NCI-H2107 treated with DMSO at 0.1 percent for 48 hours (cell line): ENCODE measurements around the gene FLT3.
"Not testable (repeated sequence)": the region's sequence is repeated elsewhere in the genome, so short reads cannot be mapped to it uniquely, and the experiment has no call there.

ENCODE experiments used
- DNase-seq: peaks from one replicate; lab custom pipeline; 2025; ENCODE audit not compliant: unreplicated experiment; lab: John Stamatoyannopoulos, UW

Gene FLT3

GRCh38 chr13:27975564-27976361, 124.6 kb downstream of the FLT3 start:
- DNase-seq, result no peak

GRCh38 chr13:27973961-27974662, 126.3 kb downstream of the FLT3 start:
- DNase-seq, result no peak

GRCh38 chr13:27973291-27973690, 127.1 kb downstream of the FLT3 start:
- no peak for DNase-seq

- no peak for DNase-seq
Observed at GRCh38 chr13:27972478-27972820, 127.9 kb downstream of the FLT3 start.

- no peak for DNase-seq
Observed at GRCh38 chr13:27971776-27972477, 128.4 kb downstream of the FLT3 start.

GRCh38 chr13:27971236-27971645, 129.1 kb downstream of the FLT3 start:
- no peak for DNase-seq

- DNase-seq, result no peak
Observed at GRCh38 chr13:27970382-27971235, 129.8 kb downstream of the FLT3 start.

- no peak for DNase-seq
Observed at GRCh38 chr13:27969866-27970229, 130.5 kb downstream of the FLT3 start.

- DNase-seq, result no peak
Observed at GRCh38 chr13:27969082-27969865, 131.1 kb downstream of the FLT3 start, which contains the start of gene CDX2. Gene CDX2, minus strand, starts transcription at chr13:27969315. Its CDS starts 309 bp downstream, at chr13:27969006.

- DNase-seq, result no peak
Observed at GRCh38 chr13:27968316-27969081, 131.9 kb downstream of the FLT3 start.

GRCh38 chr13:27967736-27968315, 132.6 kb downstream of the FLT3 start:
- no peak for DNase-seq

- DNase-seq, result no peak
Observed at GRCh38 chr13:27967203-27967735, 133.1 kb downstream of the FLT3 start.

GRCh38 chr13:27966641-27967202, 133.7 kb downstream of the FLT3 start:
- no peak for DNase-seq

GRCh38 chr13:27965740-27966640, 134.4 kb downstream of the FLT3 start:
- no peak for DNase-seq

- DNase-seq, result no peak
Observed at GRCh38 chr13:27965343-27965739, 135.0 kb downstream of the FLT3 start.

GRCh38 chr13:27964741-27965323, 135.5 kb downstream of the FLT3 start:
- DNase-seq, result no peak

GRCh38 chr13:27964206-27964605, 136.2 kb downstream of the FLT3 start:
- DNase-seq, result not testable (repeated sequence)
